Hypothalamus (tissue), 51 donors: ENCODE results near the gene CARD19.

Source experiments
- DNase-seq, 51 donors: peaks; one replicate each; lab custom pipeline; 2025; lab: John Stamatoyannopoulos, UW

CARD19 gene

GRCh38 chr9:93086447-93087224, 9.4 kb upstream of the CARD19 start:
- no peak for DNase-seq

- DNase-seq, result no peak
Measured at GRCh38 chr9:93087971-93088655, 7.9 kb upstream of the CARD19 start.

DNA sequence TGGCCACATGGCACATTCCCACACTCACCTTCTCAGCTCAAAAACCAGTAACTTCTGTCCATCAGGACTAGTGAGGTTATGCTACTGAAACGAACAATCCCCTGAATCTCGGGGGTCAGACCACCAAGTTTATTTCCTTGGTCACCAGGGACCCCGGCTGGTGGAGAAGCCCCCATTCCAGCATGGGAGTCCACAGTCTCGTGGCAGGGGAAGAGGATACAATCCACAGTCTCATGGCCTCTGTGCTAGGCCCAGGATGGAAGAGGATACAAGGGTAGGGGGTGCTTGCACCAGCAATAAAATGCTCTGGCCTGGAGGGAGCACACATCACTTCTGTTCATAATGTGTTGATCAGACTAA, 7.4 kb upstream of the CARD19 start:
- no peak for DNase-seq

- no peak for DNase-seq
Measured at GRCh38 chr9:93089024-93089423, 7.0 kb upstream of the CARD19 start.

DNA sequence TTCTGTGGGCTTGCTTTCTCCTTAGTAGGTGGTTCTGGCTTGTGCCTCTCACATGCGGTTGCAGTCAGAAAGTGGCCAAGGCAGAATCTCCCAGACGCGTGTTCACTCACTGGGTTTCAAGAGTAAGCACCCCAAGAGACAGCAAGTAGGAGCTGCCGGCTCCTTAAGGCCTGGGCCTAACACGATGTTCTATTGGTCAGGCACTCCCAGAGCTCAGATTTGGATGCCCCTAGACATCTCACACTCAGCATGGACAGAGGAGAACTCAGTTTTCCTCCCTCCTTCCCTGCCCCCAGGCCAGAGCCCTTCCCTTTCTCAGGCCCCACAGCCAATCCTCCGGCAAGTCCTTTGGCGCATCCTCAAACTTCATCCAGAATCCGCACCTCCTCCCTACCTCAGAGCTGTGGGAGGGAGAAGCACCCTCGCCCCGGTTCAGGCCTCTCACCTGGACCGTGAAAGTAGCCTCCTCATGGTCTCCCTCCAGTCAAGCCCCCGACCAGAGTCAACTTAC, 6.5 kb upstream of the CARD19 start:
- DNase-seq, result no peak

DNA sequence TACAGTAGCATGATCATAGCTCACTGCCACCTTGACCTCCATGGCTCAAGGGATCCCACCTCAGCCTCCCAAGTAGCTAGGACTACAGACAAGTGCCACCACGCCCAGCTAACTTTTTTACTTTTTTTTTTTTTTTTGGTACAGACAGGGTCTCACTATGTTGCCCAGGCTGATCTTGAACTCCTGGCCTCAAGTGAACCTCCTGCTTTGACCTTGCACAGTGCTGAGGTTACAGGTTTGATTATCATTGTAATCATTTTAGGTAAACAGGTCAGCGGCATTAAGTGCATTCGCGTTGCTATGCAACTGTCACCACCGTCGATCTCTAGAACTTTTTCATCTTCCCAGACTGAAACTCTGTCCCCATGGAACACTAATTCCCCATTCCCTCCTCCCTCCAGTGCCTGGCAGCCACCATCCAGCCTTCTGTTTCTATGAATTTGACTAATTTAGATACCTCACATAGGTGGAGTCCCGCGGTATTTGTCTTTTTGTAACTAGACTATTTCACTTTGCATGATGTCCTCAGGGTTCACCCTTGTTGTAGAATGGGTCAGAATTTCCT, 5.8 kb upstream of the CARD19 start:
- DNase-seq, result no peak

DNA sequence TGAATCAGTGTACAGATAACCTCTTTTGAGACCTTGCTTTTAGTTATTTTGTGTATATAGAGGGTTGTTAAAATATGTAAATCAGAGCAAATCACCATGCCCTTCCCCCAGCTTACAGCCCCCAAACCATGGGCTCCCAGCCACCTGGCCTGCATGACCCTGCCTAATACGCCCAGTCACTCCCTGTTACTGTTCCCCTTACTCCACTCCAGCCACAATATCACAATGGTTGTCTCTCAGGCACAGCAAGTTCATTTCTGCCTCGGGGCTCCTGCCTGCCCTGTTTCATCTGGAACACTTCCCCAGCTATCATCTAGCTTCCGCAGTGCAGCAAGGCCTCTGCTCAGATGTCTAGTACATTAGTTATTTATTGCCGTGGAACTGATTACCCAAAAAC, 5.0 kb upstream of the CARD19 start:
- no peak for DNase-seq

DNA sequence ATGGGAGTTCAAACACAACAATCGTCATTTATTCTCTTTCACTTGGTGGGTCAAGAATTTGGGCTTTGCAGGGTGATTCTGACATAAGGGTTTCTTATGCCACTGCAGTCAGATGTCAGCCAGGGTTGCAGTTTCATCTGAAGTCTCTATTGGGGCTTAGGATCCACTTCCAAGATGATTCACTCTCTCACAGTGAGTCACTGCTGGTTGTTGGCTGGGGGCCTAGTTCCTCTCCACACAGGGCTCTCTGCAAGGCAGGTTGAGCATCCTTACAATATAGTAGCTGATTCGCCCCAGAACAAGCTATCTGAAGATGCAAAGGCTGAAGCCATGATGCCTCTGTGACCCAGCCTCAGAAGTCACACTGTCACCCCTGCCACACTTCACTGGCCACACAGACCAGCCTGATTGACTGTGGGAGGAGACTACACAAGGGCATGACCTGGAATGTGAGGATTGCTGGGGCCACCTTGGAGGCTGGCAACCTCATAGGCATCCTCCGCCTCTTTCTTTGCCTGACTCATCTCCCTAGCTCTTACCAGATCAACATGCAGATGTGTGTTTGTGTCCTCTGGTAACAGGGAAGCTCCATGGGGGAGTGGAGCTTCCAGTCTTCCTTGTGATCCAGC, 4.5 kb upstream of the CARD19 start:
- peak in 2 of 51 donors; percentile 27 to 54 for DNase-seq

GRCh38 chr9:93092251-93092991, 3.6 kb upstream of the CARD19 start:
- no peak for DNase-seq

- peak in 1 of 51 donors; percentile 14 for DNase-seq
Measured at GRCh38 chr9:93093127-93093876, 2.7 kb upstream of the CARD19 start.

GRCh38 chr9:93093877-93094657, 1.9 kb upstream of the CARD19 start:
- no peak for DNase-seq

DNA sequence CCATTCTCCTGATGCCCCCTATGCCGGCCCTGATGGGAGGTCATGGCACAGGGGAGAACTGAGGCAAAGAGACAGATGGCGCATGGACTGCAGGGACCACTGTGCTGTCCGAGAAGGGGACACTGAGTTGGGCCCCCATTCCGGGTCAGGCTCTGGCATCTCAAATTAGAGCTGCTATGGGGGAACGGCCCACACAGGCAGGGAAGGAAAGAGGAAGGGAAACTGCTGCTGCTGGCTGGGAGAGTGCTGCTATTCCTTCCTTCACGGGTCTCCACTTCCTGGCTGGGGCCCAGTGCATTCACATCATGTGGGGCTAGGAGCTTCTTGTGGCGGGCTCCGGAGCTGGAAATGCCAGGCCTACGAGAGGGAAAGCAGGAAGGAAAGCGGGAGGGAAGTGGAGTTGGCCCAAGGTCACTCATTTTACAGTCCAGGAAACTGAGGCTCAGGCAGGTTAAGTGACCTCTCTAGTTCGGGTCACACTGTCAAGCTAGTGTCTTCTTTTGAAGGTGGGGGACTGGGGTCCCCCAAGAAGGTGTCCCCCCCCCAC, 1.3 kb upstream of the CARD19 start:
- DNase-seq, result peak in 29 of 51 donors; percentile 11 to 58 (median 35)

GRCh38 chr9:93095205-93096130, 549 bp upstream of the CARD19 start:
- peak; percentile 78 to 100 (median 99) for DNase-seq

DNA sequence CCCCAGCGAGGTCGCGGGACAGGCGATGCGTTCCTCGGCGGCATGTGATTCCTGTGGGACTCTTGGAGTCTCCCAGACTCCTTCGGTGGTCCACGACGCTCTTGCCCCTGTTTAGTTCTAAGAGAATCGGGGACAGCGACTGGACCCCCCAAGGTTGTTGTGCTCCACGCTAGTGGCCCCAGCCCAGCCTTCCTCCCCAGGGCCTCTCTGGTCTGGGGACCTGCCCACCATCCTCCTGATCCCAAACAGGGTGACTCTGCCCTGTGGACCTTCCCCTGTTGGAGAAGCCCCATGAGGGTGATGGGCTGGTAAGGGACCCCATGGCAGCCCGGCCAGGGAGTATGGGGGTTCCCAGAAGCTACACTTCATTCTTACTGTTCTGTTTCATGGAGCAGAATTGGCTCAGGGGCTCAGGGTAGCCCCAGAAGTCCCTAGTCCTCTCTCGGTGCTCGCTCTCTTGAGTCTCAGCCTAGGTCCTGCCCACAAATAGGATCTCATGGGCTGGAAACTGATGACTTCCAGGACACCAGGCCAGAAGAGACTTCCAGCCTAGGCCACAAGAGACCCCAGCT, 880 bp downstream of the CARD19 start:
- DNase-seq, result peak in 2 of 51 donors; percentile 31 to 47

DNA sequence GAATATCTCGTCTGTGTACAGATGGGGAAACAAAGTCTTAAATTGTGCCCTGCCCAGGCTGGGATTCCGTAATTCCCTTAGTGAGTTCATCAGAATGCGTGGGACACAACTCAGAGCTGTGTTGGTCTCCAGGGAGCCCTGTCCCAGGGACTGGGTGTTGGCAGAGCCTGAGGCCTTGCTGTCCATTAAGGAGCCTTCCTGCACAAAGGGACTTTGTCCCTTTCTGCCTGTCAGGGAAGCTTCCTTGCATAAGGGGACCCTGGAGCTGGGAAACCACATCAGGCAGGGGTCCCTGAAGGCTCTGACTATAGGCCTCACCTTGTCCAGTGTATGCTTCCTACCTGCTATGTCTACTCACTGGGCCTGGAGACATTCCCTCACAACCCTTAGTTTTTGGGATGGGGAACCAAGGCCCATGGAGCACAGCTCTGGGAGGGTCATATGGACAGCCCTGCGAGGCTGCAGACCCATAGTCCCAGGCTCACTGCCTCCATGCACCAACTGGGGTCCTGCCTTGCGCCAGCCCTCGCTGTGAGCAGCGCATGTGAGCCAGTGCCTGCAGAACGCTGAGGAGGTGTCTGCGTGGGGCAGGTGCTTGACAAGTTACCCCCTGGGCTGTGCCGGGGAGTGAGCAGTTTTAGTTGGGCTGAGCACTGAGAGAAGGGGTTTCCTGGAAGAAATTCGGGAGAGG, 1.6 kb downstream of the CARD19 start:
- peak in 28 of 51 donors; percentile 17 to 76 (median 45) for DNase-seq

DNA sequence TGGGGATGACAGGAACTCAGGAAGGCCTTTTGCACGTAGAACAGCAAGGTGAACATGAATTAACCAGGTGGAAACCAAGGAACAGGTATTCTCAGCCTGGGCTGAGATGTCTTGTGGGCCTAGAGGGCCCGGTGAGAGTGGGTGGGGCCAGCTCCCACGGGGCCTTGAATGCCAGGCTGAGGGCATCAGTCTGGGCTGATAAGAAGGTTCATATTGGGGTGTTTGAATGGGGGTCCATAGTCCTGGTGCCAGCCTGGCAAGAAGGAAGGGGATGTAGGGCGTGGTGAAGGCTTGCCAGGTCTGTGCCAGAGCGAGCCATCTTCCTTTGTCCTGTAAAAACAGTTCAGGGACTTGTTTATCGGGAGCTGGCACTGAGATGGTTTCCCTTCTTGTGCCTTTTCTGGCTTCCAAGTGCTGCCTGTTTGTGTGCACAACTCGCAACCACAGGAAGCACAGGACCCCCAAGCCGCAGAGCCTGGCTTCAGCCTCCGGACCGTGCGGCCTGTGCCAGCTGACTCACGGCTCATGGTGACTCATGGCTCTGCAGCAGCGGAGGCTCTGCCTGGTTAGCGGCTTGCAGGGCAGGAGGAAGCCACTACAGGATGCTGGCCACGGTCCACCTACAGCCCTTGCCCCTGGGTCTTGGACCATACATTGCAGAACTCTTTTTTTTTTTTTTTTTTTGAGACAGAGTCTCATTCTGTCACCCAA, 2.4 kb downstream of the CARD19 start:
- peak in 50 of 51 donors; percentile 24 to 94 (median 65) for DNase-seq
